GM12873 (cell line): ENCODE measurements around the gene EPB41L1.

Experiments used
- TF ChIP-seq, protein P1 (sequence below): IDR thresholded peaks from 2 replicates; pipeline ENCODE4 v1.5.1; 2012; ENCODE audit warnings: low read depth, mild to moderate bottlenecking, moderate library complexity, low read length, control low read depth; ENCODE audit not compliant: insufficient read depth; ENCODE audit errors: missing control alignments

The EPB41L1 gene

DNA sequence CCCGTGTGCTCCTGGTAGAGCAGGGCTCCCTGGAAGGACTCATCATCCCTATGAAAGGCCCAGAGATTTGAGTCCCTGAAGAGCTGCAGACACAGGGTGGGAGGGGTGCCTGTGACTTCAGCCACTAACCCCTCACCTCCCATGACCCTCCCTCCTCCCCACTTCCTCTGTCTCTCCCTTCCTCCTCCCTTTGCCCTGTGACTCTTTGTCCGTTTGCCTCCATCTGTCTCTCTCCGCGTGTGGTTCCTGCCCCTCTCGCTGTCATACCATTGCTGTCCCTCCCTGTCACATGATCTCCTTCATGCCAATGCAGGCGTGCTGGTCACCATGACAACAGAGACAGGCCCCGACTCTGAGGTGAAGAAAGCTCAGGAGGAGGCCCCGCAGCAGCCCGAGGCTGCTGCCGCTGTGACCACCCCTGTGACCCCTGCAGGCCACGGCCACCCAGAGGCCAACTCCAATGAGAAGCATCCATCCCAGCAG, 19.0 kb downstream of the EPB41L1 start:
- TF ChIP-seq, protein P1, sequence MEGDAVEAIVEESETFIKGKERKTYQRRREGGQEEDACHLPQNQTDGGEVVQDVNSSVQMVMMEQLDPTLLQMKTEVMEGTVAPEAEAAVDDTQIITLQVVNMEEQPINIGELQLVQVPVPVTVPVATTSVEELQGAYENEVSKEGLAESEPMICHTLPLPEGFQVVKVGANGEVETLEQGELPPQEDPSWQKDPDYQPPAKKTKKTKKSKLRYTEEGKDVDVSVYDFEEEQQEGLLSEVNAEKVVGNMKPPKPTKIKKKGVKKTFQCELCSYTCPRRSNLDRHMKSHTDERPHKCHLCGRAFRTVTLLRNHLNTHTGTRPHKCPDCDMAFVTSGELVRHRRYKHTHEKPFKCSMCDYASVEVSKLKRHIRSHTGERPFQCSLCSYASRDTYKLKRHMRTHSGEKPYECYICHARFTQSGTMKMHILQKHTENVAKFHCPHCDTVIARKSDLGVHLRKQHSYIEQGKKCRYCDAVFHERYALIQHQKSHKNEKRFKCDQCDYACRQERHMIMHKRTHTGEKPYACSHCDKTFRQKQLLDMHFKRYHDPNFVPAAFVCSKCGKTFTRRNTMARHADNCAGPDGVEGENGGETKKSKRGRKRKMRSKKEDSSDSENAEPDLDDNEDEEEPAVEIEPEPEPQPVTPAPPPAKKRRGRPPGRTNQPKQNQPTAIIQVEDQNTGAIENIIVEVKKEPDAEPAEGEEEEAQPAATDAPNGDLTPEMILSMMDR: no peak

- TF ChIP-seq, protein P1: no peak
These were observed 20.5 kb downstream of the EPB41L1 start for GRCh38 chr20:36175016-36175415.

DNA sequence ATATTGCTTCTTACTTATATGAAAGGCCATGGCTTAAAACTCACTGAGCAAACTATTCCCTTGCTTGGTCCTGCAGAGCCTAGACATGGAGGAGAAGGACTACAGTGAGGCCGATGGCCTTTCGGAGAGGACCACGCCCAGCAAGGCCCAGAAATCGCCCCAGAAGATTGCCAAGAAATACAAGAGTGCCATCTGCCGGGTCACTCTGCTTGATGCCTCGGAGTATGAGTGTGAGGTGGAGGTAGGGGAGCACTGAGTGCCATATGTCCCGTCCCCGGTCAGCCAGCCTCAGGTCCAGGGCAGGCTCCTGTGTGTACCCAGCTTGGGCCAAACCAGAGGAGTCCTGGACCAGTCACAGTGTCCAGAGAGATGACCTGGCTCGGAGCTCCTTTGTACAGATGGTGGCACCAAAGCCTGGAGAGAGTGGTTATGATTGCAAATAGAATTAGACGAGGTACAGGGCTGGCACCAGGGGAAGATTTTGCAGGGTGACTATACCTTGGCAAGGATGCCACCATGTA, 21.0 kb downstream of the EPB41L1 start:
- TF ChIP-seq, protein P1: no peak

DNA sequence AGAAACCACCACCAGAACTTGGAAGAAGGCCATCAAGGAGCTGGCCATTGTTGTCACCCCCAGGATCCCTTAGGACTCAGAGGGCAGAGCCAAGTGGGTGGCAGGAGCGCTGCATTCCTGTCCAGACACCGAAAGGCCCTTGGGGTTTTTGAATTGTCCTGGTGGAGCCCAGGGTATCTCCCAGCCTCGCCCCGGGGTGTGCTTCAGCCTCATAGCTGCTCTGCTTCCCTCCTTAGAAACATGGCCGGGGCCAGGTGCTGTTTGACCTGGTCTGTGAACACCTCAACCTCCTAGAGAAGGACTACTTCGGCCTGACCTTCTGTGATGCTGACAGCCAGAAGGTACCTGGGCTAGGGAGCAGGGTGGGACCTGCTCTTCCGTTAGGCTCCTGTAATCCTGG, 23.2 kb downstream of the EPB41L1 start:
- TF ChIP-seq, protein P1: no peak

GRCh38 chr20:36179170-36179945, 24.8 kb downstream of the EPB41L1 start:
- TF ChIP-seq, protein P1: no peak

GRCh38 chr20:36180323-36180722, 25.8 kb downstream of the EPB41L1 start:
- TF ChIP-seq, protein P1: no peak

- TF ChIP-seq, protein P1: no peak
These were observed 27.5 kb downstream of the EPB41L1 start for GRCh38 chr20:36181934-36182603.
